NOMO-1 treated with DMSO at 0.1 percent for 48 hours (cell line): ENCODE results near the gene MYG1.

Source experiments
- DNase-seq: peaks from one replicate; lab custom pipeline; 2025; ENCODE audit not compliant: unreplicated experiment; lab: John Stamatoyannopoulos, UW

MYG1 gene

DNA sequence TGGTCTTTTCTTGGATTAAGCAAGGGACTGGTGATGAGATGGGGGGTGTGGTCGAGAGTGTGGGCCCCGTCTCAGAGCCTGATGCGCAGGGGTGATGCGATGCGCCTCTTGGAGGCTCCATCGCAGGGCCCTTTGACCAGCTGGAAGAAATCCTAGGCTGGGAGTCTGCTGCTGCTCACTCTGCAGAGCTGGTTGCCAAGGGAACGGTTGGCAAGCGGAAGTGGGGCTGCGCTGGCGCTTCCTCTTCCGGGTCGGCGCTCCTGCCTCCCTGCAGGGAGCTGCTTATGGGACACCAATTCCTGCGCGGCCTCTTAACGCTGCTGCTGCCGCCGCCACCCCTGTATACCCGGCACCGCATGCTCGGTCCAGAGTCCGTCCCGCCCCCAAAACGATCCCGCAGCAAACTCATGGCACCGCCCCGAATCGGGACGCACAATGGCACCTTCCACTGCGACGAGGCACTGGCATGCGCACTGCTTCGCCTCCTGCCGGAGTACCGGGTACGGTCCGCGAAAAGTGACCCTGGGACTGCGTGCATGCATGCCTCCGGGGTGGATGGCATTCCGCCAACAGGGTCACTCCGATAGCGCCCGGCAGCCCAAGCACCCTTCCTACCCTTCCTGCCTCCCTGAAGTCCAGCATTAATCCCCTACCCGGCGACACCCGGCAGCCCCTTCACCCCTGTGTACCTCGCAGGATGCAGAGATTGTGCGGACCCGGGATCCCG lies at the start of gene MYG1:
Gene MYG1, plus strand, starts transcription at position 242 of the 727 bp plus-strand sequence. Its CDS starts 43 bp downstream, at position 285.
- DNase-seq, result peak; percentile 85

DNA sequence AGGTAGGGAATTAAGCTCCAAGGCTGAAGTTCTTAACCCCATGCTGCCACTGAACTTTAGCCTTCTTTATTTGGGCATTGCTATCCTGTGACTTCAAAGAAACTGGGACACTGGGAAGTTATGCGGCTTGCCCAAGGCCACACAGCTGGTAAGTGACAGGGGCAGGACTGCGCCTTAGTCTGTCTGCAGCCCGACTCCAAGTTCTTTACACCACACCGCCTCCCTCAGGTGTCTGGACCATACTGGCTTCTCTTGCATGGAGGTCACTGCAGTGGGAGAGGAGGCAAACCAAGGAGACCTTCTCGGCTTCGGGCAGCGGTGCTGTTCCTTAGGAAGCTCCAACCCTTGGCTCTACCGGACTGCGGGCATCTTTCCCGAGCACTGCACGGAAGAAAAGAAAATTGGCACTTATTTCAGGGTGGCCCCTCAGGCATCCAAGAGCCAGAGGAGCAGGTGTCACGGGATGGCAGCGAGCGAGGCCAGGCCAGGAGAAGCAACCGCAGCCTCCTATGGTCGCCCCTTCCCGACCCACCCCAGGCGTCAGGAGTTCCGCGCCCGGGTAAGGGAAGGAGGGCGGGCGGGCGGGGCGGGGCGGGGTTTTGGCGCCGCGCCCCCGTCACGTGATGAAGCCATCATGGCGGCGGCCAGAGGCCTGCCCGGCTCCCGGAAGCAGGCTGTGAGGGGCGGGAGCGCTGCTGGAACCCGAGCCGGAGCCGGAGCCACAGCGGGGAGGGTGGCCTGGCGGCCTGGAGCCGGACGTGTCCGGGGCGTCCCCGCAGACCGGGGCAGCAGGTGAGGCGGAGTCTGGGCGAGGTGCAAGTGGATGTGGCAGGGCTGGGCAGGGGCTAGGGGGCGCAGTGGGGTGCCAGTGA lies 47.8 kb upstream of the MYG1 start:
- peak; percentile 50 for DNase-seq

DNA sequence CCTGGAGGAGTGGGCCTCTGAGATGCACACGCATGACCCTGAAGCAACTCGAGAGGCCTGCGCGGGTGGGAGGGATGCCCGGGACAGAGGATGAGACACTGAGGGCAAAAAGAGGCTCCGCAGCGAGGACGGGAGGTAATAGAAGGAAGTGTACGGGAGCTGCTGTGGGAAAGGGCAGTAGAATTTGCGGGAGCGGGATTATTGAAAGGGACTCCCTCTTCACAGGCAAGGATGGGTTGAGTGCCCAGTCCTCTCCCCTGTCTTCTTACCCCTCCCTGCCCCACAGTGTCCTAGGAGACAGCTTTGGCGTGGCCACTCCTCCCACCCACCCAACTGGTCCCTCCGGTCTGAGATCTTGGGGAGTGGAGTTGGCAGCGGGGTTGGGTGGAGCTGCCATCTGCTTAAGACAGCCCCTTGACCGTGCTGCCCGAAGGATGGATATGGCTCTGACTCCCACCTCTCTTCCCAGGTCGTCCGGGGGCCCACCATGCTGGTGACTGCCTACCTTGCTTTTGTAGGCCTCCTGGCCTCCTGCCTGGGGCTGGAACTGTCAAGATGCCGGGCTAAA lies 47.1 kb upstream of the MYG1 start:
- no peak for DNase-seq

DNA sequence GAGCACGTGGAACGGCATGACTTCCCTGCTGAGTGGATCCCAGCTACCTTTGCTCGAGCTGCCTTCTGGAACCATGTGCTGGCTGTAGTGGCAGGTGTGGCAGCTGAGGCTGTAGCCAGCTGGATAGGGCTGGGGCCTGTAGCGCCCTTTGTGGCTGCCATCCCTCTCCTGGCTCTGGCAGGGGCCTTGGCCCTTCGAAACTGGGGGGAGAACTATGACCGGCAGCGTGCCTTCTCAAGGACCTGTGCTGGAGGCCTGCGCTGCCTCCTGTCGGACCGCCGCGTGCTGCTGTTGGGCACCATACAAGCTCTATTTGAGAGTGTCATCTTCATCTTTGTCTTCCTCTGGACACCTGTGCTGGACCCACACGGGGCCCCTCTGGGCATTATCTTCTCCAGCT lies 46.2 kb upstream of the MYG1 start:
- DNase-seq, result no peak

DNA sequence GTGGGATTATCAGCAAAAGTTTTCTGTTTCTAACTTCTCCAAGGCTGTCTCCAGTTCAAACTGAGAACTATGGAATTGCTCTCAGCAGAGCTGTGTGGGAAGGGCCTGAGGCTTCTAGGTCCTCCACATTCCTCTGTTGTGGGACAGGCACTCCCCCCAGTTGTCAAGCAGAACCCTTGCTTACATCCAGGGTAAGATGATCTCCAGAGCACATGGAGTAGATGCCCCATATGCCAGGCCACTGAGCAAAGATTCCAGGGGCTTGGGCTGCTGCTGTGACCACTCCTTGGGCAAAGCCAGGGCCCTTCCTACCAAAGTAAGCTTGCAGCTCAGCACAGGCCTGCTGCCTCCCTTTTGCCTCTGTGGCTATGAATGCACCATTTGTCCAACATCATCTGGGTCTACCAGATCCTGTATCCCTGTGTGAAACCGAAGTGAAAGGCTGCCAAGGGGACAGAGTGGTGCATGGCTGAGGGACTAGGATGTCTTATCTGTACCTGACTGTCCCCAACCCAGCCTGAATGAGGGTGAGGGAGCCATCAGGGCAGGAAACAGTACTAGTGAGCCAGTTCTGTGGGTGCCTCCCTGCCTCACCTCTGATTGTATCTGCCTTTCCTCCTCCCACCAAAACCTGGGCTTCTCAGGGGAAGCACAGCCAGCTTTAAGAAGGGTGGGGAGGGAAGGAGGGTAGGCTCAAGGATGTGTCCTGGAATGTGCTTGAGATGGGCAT lies 44.5 kb upstream of the MYG1 start:
- no peak for DNase-seq

GRCh38 chr12:53255996-53256395 lies 43.5 kb upstream of the MYG1 start:
- DNase-seq, result peak; percentile 97

DNA sequence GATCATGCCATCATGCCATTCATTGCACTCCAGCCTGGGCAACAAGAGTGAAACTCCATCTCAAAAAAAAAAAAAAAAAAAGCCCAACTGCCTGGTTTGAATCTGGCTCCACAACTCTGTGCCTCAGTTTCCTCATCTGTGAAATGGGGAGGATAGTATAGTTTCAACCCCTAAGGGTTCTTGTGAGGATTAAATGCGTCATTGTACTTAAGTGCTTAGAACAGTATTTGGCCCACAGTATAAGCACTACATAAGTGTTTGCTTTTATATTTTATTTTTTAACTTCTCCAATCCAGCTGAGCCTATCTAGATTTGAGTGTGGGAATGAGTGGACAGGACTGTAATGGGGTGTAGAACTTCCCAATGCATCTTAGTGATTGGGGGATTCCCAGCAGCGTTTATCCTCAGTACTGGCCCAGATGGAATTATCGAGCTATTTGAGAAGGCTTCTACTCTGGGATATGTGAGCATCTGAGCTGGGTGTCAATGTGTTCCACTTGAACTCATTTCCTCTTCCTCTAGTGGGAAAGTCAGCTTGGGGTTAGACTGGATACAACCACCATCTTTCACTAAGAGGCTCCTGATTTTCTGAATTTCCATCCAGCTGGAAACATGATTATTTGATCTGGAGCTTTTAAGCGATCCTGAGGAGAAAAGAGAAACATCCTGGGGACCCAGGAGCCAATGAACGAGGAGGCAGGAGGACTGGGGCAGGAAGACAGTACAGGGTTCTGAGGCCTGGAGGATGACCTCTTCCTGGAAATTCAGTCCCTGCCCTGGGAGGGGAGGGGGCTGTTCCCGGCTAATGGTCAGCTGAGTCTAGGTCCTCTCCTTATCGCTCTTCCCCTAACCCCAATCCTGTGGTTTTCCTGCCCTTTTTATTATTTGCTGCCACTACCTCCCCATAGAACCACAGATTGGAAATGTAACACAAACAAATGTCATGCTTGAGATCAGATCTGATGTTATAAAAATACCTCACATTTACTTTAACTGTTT lies 40.7 kb upstream of the MYG1 start:
- no peak for DNase-seq

DNA sequence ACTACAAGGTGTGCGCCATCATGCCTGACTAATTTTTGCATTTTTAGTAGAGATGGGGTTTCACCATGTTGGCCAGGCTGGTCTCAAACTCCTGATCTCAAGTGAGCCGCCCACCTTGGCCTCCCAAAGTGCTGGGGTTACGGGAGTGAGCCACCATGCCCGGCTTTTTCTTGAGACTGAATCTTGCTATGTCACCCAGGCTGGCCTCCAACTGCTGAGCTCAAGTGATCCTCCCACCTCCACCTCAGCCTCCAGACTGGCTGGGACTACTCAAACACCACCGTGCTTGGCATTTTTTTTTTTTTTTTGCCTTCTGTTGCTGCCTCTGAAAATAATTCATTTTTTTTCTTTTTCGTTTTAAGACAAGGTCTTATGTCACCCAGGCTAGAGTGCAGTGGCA lies 39.6 kb upstream of the MYG1 start:
- DNase-seq, result no peak

- no peak for DNase-seq
Observed at GRCh38 chr12:53265783-53266182, 33.7 kb upstream of the MYG1 start.

GRCh38 chr12:53267306-53267998 lies 32.0 kb upstream of the MYG1 start:
- DNase-seq, result peak; percentile 60

DNA sequence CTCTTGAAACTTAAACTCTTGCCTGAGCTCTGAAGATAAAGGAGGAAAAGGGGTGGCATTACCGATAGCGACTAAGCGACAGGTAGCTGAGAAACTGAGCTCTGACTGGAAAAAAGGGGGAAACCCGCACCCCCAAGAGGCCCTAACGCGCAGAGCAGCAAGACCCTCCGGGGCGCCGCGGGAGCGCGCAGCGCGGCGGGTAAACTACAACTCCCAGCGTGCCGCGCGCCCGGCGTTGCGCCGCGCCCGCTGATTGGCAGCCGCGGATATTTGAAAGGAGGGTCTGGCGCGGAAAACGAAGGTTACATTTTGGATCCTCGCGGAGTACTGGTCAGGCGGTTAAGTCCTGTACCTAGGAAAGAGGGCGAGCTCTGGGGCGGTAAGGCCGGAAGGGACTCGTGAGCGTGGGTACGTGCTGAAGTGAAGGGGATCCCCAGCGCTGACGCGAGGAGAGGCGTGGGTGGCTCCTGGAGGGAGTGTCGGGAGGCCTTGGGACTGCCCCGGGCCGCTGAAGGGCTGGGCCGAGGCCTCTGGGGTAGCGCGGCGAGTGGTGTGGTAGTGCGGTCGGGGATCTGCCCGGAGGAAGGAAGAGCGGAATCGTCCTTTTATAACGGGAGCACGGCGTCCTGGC lies 31.4 kb upstream of the MYG1 start, which contains the start of gene ESPL1:
Gene ESPL1, plus strand, starts transcription at position 301 of the 631 bp plus-strand sequence. CDS start 468 bp downstream, outside the sequence.
- peak; percentile 75 for DNase-seq

DNA sequence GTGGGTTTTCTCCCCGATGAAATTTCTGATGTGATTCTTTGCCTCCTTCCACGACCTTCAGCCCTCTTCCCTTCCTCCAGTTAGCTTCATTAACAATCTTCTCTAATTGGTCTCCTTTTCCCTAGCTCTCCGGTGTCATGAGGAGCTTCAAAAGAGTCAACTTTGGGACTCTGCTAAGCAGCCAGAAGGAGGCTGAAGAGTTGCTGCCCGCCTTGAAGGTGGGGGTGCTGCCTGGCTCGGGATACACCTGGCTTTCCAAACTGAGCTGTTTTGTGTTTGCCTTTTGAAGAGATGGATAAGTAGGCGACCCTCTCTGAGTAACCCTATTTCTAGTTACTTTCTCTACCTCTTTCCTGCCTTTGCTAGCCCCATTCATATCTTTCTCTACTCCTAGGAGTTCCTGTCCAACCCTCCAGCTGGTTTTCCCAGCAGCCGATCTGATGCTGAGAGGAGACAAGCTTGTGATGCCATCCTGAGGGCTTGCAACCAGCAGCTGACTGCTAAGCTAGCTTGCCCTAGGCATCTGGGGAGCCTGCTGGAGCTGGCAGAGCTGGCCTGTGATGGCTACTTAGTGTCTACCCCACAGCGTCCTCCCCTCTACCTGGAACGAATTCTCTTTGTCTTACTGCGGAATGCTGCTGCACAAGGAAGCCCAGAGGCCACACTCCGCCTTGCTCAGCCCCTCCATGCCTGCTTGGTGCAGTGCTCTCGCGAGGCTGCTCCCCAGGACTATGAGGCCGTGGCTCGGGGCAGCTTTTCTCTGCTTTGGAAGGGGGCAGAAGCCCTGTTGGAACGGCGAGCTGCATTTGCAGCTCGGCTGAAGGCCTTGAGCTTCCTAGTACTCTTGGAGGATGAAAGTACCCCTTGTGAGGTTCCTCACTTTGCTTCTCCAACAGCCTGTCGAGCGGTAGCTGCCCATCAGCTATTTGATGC lies 30.6 kb upstream of the MYG1 start:
- DNase-seq, result no peak

DNA sequence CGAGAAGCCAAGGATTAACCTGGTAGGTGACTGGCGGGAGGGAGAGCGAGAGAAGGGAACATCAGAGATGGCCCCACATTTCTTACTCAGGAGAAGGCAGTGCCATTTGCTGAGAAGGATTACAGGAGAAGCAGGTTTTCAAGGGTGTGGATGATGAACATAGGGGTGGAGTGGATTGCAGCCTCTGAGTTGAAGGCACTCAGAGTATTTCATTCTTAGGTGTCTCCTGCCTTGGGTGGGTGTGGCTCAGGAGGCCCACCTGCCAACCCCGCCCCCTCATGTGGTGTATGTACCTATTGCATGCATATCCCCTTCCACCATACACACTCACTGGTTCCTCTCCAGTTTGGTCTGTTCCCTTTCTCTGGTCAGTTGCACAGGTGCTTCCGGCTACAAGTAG lies 25.1 kb upstream of the MYG1 start:
- no peak for DNase-seq

- no peak for DNase-seq
Observed at GRCh38 chr12:53276511-53276910, 23.0 kb upstream of the MYG1 start.

DNA sequence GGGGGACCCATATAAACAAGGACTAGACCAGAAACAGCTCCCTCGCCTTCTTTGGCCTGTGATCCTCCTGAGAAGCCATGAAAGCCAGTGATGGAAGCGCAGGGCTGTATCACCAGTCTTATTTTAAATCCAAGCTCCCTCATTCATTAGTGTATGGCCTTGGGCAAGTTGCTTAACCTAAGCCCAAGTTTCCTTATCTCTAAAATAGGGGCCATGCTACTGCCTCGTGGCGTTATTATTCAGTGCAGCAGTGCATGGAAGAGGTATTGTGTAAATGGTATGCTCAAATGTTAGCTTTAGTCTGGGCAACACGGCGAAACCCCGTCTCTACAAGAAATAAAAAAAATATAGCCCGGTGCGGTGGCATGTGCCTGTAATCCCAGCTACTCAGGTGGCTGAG lies 21.5 kb upstream of the MYG1 start:
- no peak for DNase-seq

DNA sequence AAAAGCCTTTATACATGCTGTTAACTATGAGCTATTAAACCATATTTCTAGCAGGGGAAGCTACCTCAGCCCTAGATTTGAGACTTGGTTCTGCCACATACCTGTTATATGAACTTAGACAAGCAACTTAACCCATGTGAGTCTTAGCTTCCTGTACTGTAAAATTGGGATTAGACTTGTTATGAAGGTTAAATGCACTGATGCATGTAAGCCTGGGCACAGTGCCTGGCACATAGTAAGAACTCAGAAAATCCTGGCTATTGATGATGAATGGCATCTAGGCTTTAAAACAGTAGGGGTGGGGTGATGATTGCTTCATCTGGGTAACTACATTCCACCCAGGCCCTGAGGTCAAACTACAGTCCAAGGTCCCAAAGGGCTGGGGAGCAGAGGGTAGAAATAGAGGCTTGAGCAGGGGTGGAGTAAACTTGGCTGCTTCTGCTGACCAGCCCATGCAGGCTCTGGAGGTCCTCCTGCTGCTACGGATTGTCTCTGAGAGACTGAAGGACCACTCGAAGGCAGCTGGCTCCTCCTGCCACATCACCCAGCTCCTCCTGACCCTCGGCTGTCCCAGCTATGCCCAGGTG lies 20.1 kb upstream of the MYG1 start:
- no peak for DNase-seq

DNA sequence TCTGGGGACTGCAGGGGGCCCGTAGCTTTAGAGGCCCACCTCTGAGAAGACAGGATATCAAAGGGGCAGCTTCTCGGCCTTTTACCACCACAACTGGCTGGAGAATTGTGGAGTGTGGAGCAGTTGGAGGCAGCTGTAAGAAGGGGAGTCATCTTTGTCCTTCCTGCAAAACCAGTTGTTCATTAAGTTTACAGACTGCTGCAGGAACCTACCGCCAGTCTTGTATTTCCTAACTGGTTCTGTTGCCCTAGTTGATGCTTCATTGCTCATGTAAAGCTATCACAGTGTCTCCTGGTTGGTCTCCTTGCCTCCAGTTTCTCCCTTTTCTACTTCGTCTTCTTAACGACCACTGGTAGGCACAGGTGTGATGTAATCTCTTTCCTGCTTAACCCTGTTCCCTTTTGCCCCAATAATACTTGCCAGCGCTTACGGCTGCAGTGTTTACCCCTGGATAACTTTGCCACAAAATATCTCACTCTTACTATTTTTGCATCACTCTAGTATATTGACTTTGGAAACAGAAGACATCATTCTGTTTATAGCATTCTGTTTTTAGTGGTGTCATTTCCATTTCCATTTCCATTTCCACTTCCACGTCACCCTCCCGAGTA lies 19.5 kb upstream of the MYG1 start:
- no peak for DNase-seq
